ENCODE results near the gene RGL3.
"Not testable (repeated sequence)": the region's sequence is repeated elsewhere in the genome, so short reads cannot be mapped to it uniquely, and the experiment has no call there.

The RGL3 gene

GRCh38 chr19:11365557-11366117 lies 53.5 kb downstream of the RGL3 start:
- intact Hi-C loops (cut with DNase I), result no loop called here
- DNase-seq, result peak in 1 of 10 donors; percentile 88

GRCh38 chr19:11364935-11365334 lies 54.2 kb downstream of the RGL3 start:
- intact Hi-C loops (cut with DNase I), result no loop called here
- DNase-seq, result peak in 2 of 10 donors; percentile 31 to 48

GRCh38 chr19:11364296-11364904 lies 54.7 kb downstream of the RGL3 start:
- DNase-seq, result no peak
- intact Hi-C loops (cut with DNase I), result no loop called here

DNA sequence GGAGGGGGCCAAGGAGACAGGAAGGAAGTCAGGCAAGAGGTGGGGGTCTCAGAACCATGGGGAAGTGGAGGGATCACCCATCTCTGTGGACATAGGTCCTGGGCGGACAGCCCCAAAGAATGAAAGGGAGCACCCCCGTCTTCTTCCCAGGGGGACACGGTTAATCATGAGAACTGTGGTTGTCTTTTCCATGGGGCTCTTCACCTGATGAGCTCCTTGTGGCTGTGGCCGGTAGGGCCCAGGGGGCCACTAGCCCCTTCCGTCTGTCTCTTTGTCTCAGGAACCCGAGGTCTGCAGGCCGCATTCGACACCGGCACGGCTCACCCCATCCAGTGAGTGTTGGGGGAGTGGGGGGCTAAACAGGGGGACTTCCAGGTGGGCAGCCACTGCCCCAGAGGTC lies 55.2 kb downstream of the RGL3 start:
- no peak for DNase-seq
- intact Hi-C loops (cut with DNase I), result no loop called here

- intact Hi-C loops (cut with DNase I), result no loop called here
- DNase-seq, result no peak
Measured at GRCh38 chr19:11361771-11362731, 57.1 kb downstream of the RGL3 start.

GRCh38 chr19:11361037-11361770 lies 57.9 kb downstream of the RGL3 start:
- no peak for DNase-seq

DNA sequence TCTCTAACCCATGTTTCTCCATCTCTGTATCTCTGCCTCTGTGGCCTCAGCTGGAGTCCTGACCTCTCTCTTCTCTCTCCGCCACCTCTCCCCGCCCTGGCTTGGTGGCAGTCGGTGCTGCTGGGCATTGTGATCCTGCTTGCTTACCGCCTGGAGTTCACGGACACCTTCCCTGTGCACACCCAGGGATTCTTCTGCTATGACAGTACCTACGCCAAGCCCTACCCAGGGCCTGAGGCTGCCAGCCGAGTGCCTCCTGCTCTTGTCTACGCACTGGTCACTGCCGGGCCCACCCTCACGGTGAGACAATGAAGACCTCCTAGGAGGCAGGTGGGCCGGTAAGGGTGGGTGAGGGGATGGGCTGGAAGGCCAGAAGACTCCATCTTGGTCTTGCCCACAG lies 59.7 kb downstream of the RGL3 start:
- no peak for DNase-seq
- intact Hi-C loops (cut with DNase I), result no loop called here

More at GRCh38 chr19:11361037-11361770, 57.9 kb downstream of the RGL3 start:
- intact Hi-C loops (cut with DNase I), result no loop called here

DNA sequence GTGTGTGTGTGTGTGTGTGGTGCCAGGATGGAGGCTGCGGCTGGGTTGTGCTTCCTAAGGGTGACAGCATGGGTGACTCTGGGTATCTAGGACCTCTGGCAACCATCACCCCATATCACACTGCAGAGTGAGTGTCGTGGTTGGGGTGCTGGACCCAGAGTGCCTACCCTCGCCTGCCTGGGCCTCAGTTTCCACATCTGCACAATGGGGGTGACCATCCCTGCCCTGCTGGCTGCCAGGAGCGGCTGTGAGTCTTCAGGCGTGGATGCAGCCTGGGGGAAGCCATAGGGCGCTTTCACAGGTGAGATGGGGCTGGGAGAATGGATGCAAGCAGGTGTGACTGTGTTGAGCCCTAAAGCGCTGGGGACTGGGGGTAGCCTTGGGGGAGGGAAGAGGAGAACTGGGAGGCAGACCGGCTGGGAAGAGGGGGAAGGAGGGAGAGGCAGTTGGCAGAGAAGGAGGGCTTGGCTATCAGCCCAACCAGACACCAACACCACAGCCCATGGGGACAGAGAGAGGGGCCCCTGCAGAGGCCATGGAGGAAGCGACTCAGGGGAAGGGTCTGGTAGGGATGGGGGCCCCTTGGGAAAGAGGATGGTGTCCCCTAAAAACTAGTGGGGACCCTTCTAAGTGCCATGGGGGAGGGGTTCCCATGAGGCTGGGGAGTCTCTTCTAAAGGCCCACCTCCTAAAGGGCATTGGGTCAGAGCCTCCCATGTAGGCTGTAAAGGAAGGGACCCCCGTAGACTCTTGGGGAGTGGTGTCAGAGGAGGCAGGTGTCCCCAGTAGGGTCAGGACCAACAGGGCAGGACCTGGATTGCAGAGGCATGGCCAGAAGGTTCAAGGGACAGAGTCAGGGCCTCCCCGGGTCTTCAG lies 62.2 kb downstream of the RGL3 start:
- intact Hi-C loops (cut with DNase I), result no loop called here
- DNase-seq, result no peak

- no peak for DNase-seq
- intact Hi-C loops (cut with DNase I), result no loop called here
Measured at GRCh38 chr19:11356074-11356397, 63.1 kb downstream of the RGL3 start.

DNA sequence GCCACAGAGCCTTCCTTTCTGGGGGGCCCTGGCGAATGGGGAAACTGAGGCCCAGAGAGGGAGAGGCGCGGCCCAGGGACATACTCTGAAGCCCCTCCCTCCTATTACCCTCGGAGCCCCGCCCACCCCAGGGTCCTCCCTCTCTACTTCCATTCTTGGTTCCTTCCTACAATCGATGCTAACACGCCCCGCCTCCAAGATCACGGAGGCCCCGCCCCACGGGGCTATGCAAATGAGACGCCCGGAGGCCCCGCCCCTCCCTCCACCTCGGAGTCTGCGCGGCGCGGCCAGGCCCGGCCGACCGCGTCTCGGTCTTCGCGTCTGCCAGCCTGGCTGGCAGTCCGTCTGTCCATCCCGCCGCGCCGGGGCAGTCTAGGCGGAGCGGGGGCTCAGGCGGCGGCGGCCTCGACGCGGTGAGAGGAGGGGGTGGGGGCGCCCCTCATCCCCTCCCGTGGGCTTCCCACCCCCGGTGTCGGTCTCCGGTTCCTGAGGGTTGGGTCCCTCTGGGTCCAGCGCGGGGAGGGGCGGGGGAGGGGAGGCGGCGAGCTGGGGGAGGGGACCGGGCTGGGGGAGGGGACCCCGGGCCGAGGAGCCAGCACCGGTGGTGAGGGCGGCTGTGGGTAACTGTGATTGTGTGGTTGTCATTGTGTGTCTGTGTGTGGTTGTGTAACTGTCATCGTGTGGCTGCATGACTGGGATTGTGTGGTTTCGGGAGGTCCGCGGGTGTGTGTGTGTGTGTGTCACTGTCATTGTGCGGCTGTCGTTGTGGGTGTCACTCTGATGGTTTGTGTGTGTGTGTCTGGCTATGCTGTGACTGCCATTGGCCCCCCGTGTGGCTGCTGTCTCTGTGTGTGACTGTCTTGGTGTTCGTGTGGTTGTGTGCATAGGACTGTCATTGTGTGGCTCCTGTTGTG lies 63.7 kb downstream of the RGL3 start, which contains the start of gene PLPPR2:
Gene PLPPR2 (plus strand): TSS at position 273 of the 914 bp plus-strand sequence. CDS start 2,242 bp downstream, outside the sequence.
- peak; percentile 79 to 99 (median 93) for DNase-seq
- intact Hi-C loops (cut with DNase I), result no loop called here

DNA sequence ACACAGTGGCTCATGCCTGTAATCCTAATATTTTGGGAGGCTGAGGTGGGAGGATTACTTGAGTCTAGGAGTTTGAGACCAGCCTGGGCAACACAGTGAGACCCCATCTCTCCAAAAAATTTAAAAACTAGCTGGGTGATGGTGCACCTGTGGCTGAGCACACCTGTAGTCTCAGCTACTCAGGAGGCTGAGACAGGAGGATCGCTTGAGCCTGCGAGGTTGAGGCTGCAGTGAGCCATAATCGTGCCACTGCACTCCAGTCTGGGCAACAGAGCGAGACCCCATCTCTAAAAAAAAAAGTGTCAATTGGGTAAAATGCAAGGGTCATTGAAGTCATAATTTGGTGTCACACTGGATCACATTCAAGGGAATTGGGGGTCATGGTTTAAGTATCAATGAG lies 65.0 kb downstream of the RGL3 start:
- intact Hi-C loops (cut with DNase I); DNase-seq: not testable (repeated sequence)

GRCh38 chr19:11349171-11349570 lies 69.9 kb downstream of the RGL3 start:
- DNase-seq, result no peak
- intact Hi-C loops (cut with DNase I), result no loop called here

DNA sequence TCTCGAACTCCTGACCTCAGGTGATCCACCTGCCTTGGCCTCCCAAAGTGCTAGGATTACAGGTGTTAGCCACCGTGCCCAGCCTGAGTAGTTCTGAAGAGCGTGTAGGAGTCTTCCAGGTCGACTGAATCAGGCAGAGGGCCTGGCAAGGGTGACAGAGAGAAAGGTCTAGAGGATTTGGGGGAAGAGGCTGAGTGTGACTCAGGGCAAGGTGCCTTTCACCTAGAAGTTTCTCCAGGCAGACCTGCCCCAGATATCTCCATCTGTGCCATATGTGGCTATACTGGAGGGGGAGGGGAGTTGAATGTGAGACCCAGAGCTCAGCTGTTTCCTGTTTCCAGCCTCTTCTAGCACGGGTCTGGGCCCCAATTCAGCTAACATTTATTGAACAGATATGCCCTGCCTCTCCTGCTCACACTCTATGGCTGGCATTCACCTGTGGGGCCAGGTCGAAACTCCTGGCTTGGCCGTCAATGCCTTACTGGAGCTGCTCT lies 71.5 kb downstream of the RGL3 start:
- intact Hi-C loops (cut with DNase I), result no loop called here
- no peak for DNase-seq

DNA sequence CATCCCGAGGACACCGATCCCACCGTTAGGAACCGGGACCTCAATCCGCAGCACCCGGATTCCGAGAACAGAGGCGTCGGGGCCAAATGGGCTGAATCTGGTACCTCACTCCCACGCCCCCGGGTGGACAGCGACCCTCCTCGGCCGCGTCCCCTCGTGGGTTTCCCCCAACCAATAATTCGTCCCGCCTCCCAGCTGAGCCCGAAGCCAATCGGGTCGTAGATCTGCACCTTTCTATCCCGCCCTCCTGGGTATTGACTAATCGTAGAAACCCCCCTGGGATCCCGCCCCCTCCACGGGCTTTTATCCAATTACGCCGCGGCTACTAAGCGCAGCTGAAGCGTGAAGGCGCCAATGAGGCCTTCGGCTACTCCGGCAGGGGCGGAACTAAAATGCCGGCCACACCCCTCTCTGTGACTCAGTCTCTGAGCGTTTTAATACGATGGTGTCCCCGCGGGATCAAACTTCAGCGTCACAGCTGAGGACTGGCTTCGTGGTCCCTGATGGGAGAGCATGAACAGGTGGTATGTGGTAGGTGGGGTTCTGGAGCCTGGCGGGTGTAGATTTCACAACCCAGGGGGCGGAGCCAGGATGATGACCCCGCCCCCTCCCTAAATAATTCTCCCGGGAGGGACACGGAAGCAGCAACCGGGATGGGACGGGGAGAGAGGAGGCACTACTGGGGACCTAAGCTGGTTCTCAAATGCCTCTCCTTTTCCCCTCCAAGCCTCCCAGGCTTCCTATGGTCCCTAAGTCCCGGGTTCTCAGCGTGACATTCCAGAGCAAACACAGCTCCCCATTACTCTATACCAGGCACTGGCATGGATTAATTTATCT lies 72.8 kb downstream of the RGL3 start, which contains the start of the genes CCDC159 and TMEM205:
Gene CCDC159 (plus strand): TSS at position 416 of the 837 bp plus-strand sequence. CDS start 88 bp downstream, at position 504.
Gene TMEM205 (minus strand): TSS at position 165 of the 837 bp plus-strand sequence. CDS start 649 bp downstream, outside the sequence.
- DNase-seq, result peak; percentile 97 to 100 (median 99)
- intact Hi-C loops (cut with DNase I), result no loop called here

- intact Hi-C loops (cut with DNase I), result no loop called here
- DNase-seq, result no peak
Measured at GRCh38 chr19:11345122-11345803, 73.9 kb downstream of the RGL3 start.

Measured in posterior cingulate gyrus (tissue), 11 donors.